HG02884 (cell line): ENCODE results near the gene TMC8.
"Not testable (repeated sequence)": the region's sequence is repeated elsewhere in the genome, so short reads cannot be mapped to it uniquely, and the experiment has no call there.

Source experiments
- ATAC-seq: cut with Tn5 transposase; IDR thresholded peaks from one replicate; pipeline ENCODE4 v1.9.1; 2021; ENCODE audit warnings: mild to moderate bottlenecking, moderate library complexity; ENCODE audit not compliant: unreplicated experiment

The TMC8 gene

GRCh38 chr17:78135858-78136500, 5.4 kb downstream of the TMC8 start:
- no peak for ATAC-seq

GRCh38 chr17:78137392-78138203, 7.0 kb downstream of the TMC8 start:
- no peak for ATAC-seq

- no peak for ATAC-seq
These were observed 7.9 kb downstream of the TMC8 start for GRCh38 chr17:78138204-78139060.

- not testable (repeated sequence) for ATAC-seq
These were observed 9.2 kb downstream of the TMC8 start for GRCh38 chr17:78139861-78140168.

GRCh38 chr17:78140169-78141051, 9.8 kb downstream of the TMC8 start:
- peak; percentile 59 for ATAC-seq

GRCh38 chr17:78141437-78142118, 11.0 kb downstream of the TMC8 start:
- ATAC-seq = no peak

GRCh38 chr17:78142119-78142861, 11.7 kb downstream of the TMC8 start:
- ATAC-seq = no peak

- no peak for ATAC-seq
These were observed 12.9 kb downstream of the TMC8 start for GRCh38 chr17:78143214-78144146.

GRCh38 chr17:78144147-78144719, 13.7 kb downstream of the TMC8 start:
- no peak for ATAC-seq

GRCh38 chr17:78144736-78145641, 14.4 kb downstream of the TMC8 start:
- no peak for ATAC-seq

- no peak for ATAC-seq
These were observed 15.9 kb downstream of the TMC8 start for GRCh38 chr17:78146471-78146869.

- no peak for ATAC-seq
These were observed 16.3 kb downstream of the TMC8 start for GRCh38 chr17:78146881-78147280.

GRCh38 chr17:78147315-78147998, 16.9 kb downstream of the TMC8 start:
- no peak for ATAC-seq

- ATAC-seq = no peak
These were observed 17.9 kb downstream of the TMC8 start for GRCh38 chr17:78148286-78149016.

- ATAC-seq = no peak
These were observed 21.0 kb downstream of the TMC8 start for GRCh38 chr17:78151514-78152008.
